ENCODE data around the gene OPCML.

The OPCML gene

DNA sequence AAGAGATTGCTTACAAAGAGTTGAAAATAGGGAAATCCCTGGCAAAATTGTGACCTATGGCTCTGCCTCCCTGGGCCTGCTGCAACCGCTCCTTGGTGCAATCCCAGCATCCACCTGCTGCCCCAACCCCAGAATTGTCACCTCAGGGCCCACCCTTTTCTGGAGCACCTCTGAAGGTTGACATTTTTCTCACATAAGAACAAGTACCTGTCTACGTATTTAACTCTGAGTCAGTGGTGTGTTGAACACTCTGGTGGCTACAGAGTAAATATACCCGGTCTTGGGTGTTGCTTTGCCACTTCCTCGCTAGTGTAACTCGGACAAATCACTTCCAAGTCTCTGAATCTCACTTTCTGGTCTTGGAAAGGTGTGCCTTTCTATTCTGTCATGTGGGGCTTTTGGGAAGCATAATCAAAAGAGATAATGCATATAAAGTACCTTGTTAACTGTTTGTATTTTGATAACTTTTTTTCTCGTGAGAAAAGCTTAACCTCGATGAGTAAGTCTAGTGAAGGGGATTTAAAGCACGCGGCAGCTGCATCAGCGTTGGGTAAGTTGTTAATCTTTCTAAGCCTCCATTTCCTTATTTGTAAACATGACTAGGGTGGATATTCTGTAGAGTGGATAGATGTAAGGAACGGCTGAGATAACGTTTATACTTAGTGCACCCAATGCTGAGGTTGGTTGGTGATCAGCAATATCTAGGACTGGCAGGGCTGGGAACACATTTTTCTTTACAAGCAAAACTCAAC is 881.2 kb downstream of the OPCML start:
- H4K20me1 ChIP-seq (ENCODE audit: low read depth, low read length): no peaks in the 10 kb centered on the region
- H3K36me3 ChIP-seq (ENCODE audit: low read length): no peaks in the 10 kb centered on the region
- H3K9me3 ChIP-seq (ENCODE audit: insufficient read depth, low read length): no peaks in the 10 kb centered on the region
- TF ChIP-seq CTCF (IDR thresholded peaks at IDR 0.05; ENCODE audit: insufficient read depth, low read length, poor library complexity, severe bottlenecking) (no peak), EZH2phosphoT487 (conservative IDR thresholded peaks at IDR 0.05; ENCODE audit: low read length) (no peak)
- H3K4me3 ChIP-seq (ENCODE audit: insufficient read depth, low read length, poor library complexity, severe bottlenecking): no peak overlapping the region
- H3K4me2 ChIP-seq (ENCODE audit: low read depth, low read length, poor library complexity, severe bottlenecking): no peak overlapping the region
- H3K9me2 ChIP-seq (replicated peaks; ENCODE audit: insufficient read depth, low read length): no peaks in the 10 kb centered on the region
- H3K9ac ChIP-seq (ENCODE audit: low read length): no peak overlapping the region
- H2AFZ ChIP-seq (ENCODE audit: low read depth, low read length, severe bottlenecking): no peak overlapping the region
- no peaks in the 10 kb centered on the region for H3K79me2 ChIP-seq (ENCODE audit: insufficient read depth, low read length)
- H3K27me3 ChIP-seq (ENCODE audit: low read length): no peaks in the 10 kb centered on the region
- no peaks in the 10 kb centered on the region for H3F3A ChIP-seq (ENCODE audit: insufficient read depth)
- H3K27ac ChIP-seq (ENCODE audit: low read depth, low read length): no peak overlapping the region

- H3K9ac ChIP-seq (ENCODE audit: low read length): no peak overlapping the region
- TF ChIP-seq EZH2phosphoT487 (conservative IDR thresholded peaks at IDR 0.05; ENCODE audit: low read length) (no peak), CTCF (IDR thresholded peaks at IDR 0.05; ENCODE audit: insufficient read depth, low read length, poor library complexity, severe bottlenecking) (no peak)
- H3K27ac ChIP-seq (ENCODE audit: low read depth, low read length): no peak overlapping the region
- H3K27me3 ChIP-seq (ENCODE audit: low read length): no peaks in the 10 kb centered on the region
- H4K20me1 ChIP-seq (ENCODE audit: low read depth, low read length): no peaks in the 10 kb centered on the region
- H3K9me3 ChIP-seq (ENCODE audit: insufficient read depth, low read length): no peaks in the 10 kb centered on the region
- H3K79me2 ChIP-seq (ENCODE audit: insufficient read depth, low read length): no peaks in the 10 kb centered on the region
- H2AFZ ChIP-seq (ENCODE audit: low read depth, low read length, severe bottlenecking): no peak overlapping the region
- H3F3A ChIP-seq (ENCODE audit: insufficient read depth): no peaks in the 10 kb centered on the region
- H3K4me2 ChIP-seq (ENCODE audit: low read depth, low read length, poor library complexity, severe bottlenecking): no peak overlapping the region
- H3K9me2 ChIP-seq (replicated peaks; ENCODE audit: insufficient read depth, low read length): no peaks in the 10 kb centered on the region
- H3K36me3 ChIP-seq (ENCODE audit: low read length): no peaks in the 10 kb centered on the region
- H3K4me3 ChIP-seq (ENCODE audit: insufficient read depth, low read length, poor library complexity, severe bottlenecking): no peak overlapping the region
Measured at GRCh38 chr11:132649277-132649676, 883.0 kb downstream of the OPCML start.

DNA sequence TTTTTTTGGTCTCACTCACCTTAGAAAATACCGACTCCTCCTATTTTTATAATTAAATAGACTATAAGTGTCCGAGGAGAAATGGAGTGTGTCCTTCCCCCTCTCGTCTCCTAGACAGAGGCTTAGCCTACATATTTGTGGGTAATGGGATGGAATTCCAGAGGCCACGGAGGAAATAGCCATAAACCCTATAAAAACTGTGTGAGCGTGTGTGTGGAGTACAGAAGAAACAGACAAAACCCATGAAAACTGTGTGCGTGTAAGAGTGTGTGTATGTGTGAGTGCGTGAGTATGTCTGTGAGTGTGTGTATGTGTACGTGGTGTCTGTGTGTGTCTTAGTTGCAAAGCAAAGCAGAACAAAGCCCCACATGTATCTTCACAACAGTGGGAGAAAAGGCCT is 883.5 kb downstream of the OPCML start:
- Histone ChIP-seq H3K9me2 (replicated peaks; ENCODE audit: insufficient read depth, low read length) (no peaks in the 10 kb centered on the region), H3F3A (ENCODE audit: insufficient read depth) (no peaks in the 10 kb centered on the region), H3K9ac (ENCODE audit: low read length) (no peak overlapping the region), H3K36me3 (ENCODE audit: low read length) (no peaks in the 10 kb centered on the region), H3K4me3 (ENCODE audit: insufficient read depth, low read length, poor library complexity, severe bottlenecking) (no peak overlapping the region), H3K27ac (ENCODE audit: low read depth, low read length) (no peak overlapping the region), H3K4me2 (ENCODE audit: low read depth, low read length, poor library complexity, severe bottlenecking) (no peak overlapping the region), H2AFZ (ENCODE audit: low read depth, low read length, severe bottlenecking) (no peak overlapping the region), H3K27me3 (ENCODE audit: low read length) (no peaks in the 10 kb centered on the region), H3K79me2 (ENCODE audit: insufficient read depth, low read length) (no peaks in the 10 kb centered on the region), H4K20me1 (ENCODE audit: low read depth, low read length) (no peaks in the 10 kb centered on the region), H3K9me3 (ENCODE audit: insufficient read depth, low read length) (no peaks in the 10 kb centered on the region)
- TF ChIP-seq CTCF (IDR thresholded peaks at IDR 0.05; ENCODE audit: insufficient read depth, low read length, poor library complexity, severe bottlenecking) (no peak), EZH2phosphoT487 (conservative IDR thresholded peaks at IDR 0.05; ENCODE audit: low read length) (no peak)
